Prostate gland (tissue), 2 donors: ENCODE data around the gene PDCD4. TPM values are rescaled to one million over a fixed set of nuclear protein-coding genes. Genes with fewer than 3 reads are reported as not detected.
"Not testable (repeated sequence)": the region's sequence is repeated elsewhere in the genome, so short reads cannot be mapped to it uniquely, and the experiment has no call there.

Experiments used
- DNase-seq: peaks from one replicate; pipeline ENCODE4 v3.0.0-alpha.2; 2019; ENCODE audit warnings: low spot score
- H3K27ac ChIP-seq, 2 donors: fragments of 200-600 bp; sonication (generic); 2 replicates each; pipeline ENCODE4 v1.5.1; 2017 to 2019
- H3K27me3 ChIP-seq: fragments of 200-600 bp; sonication (generic); replicated peaks from 2 replicates; pipeline ENCODE4 v1.5.1; 2019; ENCODE audit not compliant: insufficient read depth
- H3K36me3 ChIP-seq, 2 donors: fragments of 200-600 bp; sonication (generic); 1 replicate in 1 of 2; 2 replicates in 1 of 2; pipeline versions ENCODE4 v1.5.1 to v1.8.1; 2017 to 2019
- H3K4me1 ChIP-seq: fragments of 200-600 bp; sonication (generic); replicated peaks from 2 replicates; pipeline ENCODE4 v1.5.1; 2019
- H3K4me3 ChIP-seq, 2 donors: fragments of 200-600 bp; sonication (generic); 2 replicates each; pipeline ENCODE4 v1.5.1; 2017 to 2019
- H3K9me3 ChIP-seq: fragments of 200-600 bp; sonication (generic); 2 replicates; pipeline ENCODE4 v1.5.1; 2017
- POLR2A ChIP-seq: fragments of 450-650 bp; IDR thresholded peaks from one replicate; pipeline ENCODE4 v1.6.1; 2016; ENCODE audit warnings: antibody characterized with exemption, mild to moderate bottlenecking
- POLR2AphosphoS5 ChIP-seq: sonication (generic); formaldehyde crosslinking; IDR thresholded peaks from one replicate; pipeline ENCODE4 v1.6.1; 2017; ENCODE audit warnings: antibody characterized with exemption
- WGBS: methylation state at CpG from one replicate; pipeline ENCODE4 v1.1.5; 2018; 5-methylcytosine and 5-hydroxymethylcytosine counted together
- intact Hi-C: fragments of 100-400 bp; cut with DNase I; formaldehyde crosslinking; loops from one replicate; pipeline ENCODE4 v1.14.2; 2022
- total RNA-seq, 2 donors: library from RNA; depleted of rRNA; stranded (reverse); fragments of >200 nt; gene quantifications; one replicate each; pipeline ENCODE4 v1.1.0, GENCODE V29; 2016
- TF ChIP-seq, protein P1 (sequence below), 4 experiments: fragments of 200-600 bp in 2 of 4; fragments of 450-650 bp in 2 of 4; sonication (generic) in 2 of 4; IDR thresholded peaks; 1 replicate in 3 of 4; 2 replicates in 1 of 4; pipeline ENCODE4 v1.5.1; 2016 to 2019; ENCODE audit warnings: antibody characterized with exemption in 4 of 4, mild to moderate bottlenecking in 2 of 4, moderate library complexity in 2 of 4

Gene PDCD4
- total RNA-seq, 2 donors from 2014 or later = 104 to 120 TPM

GRCh38 chr10:110912374-110912773 lies 40.6 kb downstream of the PDCD4 start:
- no peak overlapping the region for H3K27ac ChIP-seq
- DNase-seq = no peak
- intact Hi-C loops = loop anchor here (10.0 kb wide), 1 partner anchor 608 kb away; the partner anchor contains the start of gene SMNDC1
- H3K4me1 ChIP-seq = peaks cover 6% of the 10 kb centered on the region
- H3K36me3 ChIP-seq = no peaks in the 10 kb centered on the region
- TF ChIP-seq, protein P1, sequence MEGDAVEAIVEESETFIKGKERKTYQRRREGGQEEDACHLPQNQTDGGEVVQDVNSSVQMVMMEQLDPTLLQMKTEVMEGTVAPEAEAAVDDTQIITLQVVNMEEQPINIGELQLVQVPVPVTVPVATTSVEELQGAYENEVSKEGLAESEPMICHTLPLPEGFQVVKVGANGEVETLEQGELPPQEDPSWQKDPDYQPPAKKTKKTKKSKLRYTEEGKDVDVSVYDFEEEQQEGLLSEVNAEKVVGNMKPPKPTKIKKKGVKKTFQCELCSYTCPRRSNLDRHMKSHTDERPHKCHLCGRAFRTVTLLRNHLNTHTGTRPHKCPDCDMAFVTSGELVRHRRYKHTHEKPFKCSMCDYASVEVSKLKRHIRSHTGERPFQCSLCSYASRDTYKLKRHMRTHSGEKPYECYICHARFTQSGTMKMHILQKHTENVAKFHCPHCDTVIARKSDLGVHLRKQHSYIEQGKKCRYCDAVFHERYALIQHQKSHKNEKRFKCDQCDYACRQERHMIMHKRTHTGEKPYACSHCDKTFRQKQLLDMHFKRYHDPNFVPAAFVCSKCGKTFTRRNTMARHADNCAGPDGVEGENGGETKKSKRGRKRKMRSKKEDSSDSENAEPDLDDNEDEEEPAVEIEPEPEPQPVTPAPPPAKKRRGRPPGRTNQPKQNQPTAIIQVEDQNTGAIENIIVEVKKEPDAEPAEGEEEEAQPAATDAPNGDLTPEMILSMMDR (IDR thresholded peaks at IDR 0.05) = no peak
- TF ChIP-seq POLR2AphosphoS5 (no peak), POLR2A (no peak)
- H3K4me3 ChIP-seq = no peak overlapping the region
- H3K27me3 ChIP-seq = no peaks in the 10 kb centered on the region
- no peaks in the 10 kb centered on the region for H3K9me3 ChIP-seq
- 75% methylated on average over 3 of the region's 3 CpGs for WGBS

GRCh38 chr10:110914431-110914830 lies 42.7 kb downstream of the PDCD4 start:
- no peak for DNase-seq
- Histone ChIP-seq H3K27ac (no peak overlapping the region), H3K36me3 (no peaks in the 10 kb centered on the region), H3K4me1 (peaks cover 6% of the 10 kb centered on the region), H3K4me3 (no peak overlapping the region), H3K9me3 (no peaks in the 10 kb centered on the region), H3K27me3 (no peaks in the 10 kb centered on the region)
- TF ChIP-seq POLR2AphosphoS5 (no peak), POLR2A (no peak)
- TF ChIP-seq, protein P1 (IDR thresholded peaks at IDR 0.05) = no peak
- WGBS = 92% methylated on average over 2 of the region's 2 CpGs
- intact Hi-C loops = loop anchor here (10.0 kb wide), 1 partner anchor 610 kb away; the partner anchor contains the start of gene SMNDC1

DNA sequence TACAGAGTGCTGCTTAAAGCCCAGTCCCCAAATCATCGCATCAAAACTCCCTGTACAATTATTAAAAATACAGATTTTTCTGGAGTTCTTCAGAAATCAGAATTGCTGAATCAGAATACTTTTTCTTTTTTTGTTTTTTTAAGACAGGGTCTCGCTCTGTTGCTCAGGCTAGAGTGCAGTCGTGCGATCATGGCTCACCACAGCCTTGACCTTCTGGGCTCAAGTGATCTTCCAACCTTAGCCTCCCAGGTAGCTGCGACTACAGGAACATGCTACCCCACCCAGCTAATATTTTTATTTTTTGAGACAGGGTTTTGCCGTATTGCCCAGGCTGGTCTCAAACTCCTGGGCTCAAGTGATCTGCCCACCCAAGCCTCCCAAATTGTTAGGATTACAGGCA lies 43.3 kb downstream of the PDCD4 start:
- peaks cover 6% of the 10 kb centered on the region for H3K4me1 ChIP-seq
- H3K27ac ChIP-seq = no peak overlapping the region
- no peaks in the 10 kb centered on the region for H3K27me3 ChIP-seq
- WGBS = 98% methylated on average over 6 of the region's 6 CpGs
- DNase-seq = no peak
- no peaks in the 10 kb centered on the region for H3K9me3 ChIP-seq
- H3K4me3 ChIP-seq = no peak overlapping the region
- H3K36me3 ChIP-seq = no peaks in the 10 kb centered on the region
- TF ChIP-seq, protein P1 (IDR thresholded peaks at IDR 0.05) = no peak
- no peak for TF ChIP-seq POLR2AphosphoS5
- no peak for TF ChIP-seq POLR2A
- intact Hi-C loops = loop anchor here (10.0 kb wide), 1 partner anchor 610 kb away; the partner anchor contains the start of gene SMNDC1

- not testable (repeated sequence) for H3K4me1 ChIP-seq, DNase-seq, H3K36me3 ChIP-seq, H3K4me3 ChIP-seq, H3K27ac ChIP-seq, H3K9me3 ChIP-seq, H3K27me3 ChIP-seq
- 91% methylated on average over 4 of the region's 4 CpGs for WGBS
- intact Hi-C loops = loop anchor here (10.0 kb wide), 1 partner anchor 611 kb away; the partner anchor contains the start of gene SMNDC1
Measured at GRCh38 chr10:110915600-110915999, 43.9 kb downstream of the PDCD4 start.

DNA sequence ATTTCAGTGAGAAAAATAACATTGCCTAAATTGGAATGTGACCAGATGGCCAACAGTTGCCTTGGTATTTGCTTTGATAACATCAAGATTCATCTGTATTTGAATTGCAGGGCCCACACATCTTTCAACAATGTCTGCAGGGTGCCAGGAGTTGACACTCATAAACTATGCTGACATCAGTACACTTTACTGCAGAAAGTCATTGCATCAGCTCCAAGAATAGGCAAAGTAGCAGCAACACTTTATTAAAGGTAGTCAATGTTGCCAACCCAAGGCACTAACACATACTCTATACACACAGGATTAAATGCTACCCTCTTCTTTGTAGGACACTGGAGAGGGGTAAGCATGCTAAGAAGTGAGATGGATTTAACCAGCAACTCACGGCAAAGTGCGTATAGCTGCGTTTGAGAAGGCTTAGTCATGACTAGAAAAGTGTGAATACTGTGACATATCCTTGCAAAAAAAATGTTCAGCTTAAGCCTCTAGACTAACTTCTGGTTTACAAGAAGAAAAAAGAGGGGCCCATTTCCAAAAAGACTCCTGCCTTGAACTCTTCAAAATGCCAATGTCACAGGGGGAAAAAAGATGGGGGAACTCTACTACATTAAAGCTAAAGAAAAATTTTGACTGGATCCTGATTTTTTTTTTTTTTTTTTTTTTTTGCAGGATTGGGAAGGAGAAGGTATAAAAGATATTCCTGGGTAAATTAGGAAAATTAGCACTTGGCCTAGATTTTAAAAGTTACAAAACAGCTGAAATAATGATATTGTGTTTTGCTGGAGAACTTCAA lies 45.0 kb downstream of the PDCD4 start:
- peak; percentile 33 for DNase-seq
- Histone ChIP-seq H3K4me3 (no peak overlapping the region), H3K36me3 (no peaks in the 10 kb centered on the region), H3K27ac (no peak overlapping the region), H3K4me1 (peaks cover 6% of the 10 kb centered on the region), H3K9me3 (no peaks in the 10 kb centered on the region), H3K27me3 (no peaks in the 10 kb centered on the region)
- peak; percentile 61 for TF ChIP-seq POLR2AphosphoS5
- TF ChIP-seq, protein P1 (IDR thresholded peaks at IDR 0.05) = no peak
- intact Hi-C loops = loop anchor here (10.0 kb wide), 1 partner anchor 612 kb away; the partner anchor contains the start of gene SMNDC1
- 83% methylated on average over 3 of the region's 3 CpGs for WGBS
